HG02885 (cell line): ENCODE results near the gene FHAD1.
"Not testable (repeated sequence)": the region's sequence is repeated elsewhere in the genome, so short reads cannot be mapped to it uniquely, and the experiment has no call there.

Experiments used
- ATAC-seq: cut with Tn5 transposase; IDR thresholded peaks from one replicate; pipeline ENCODE4 v1.9.1; 2021; ENCODE audit warnings: mild to moderate bottlenecking; ENCODE audit not compliant: unreplicated experiment, poor library complexity

Gene FHAD1

GRCh38 chr1:15386164-15386749, 139.2 kb downstream of the FHAD1 start:
- ATAC-seq = no peak

GRCh38 chr1:15388201-15388880, 141.3 kb downstream of the FHAD1 start:
- no peak for ATAC-seq

- not testable (repeated sequence) for ATAC-seq
Observed at GRCh38 chr1:15389828-15390227, 142.8 kb downstream of the FHAD1 start.

- no peak for ATAC-seq
Observed at GRCh38 chr1:15390667-15391066, 143.6 kb downstream of the FHAD1 start.

GRCh38 chr1:15391366-15391765, 144.3 kb downstream of the FHAD1 start:
- ATAC-seq = no peak

GRCh38 chr1:15393475-15394257, 146.6 kb downstream of the FHAD1 start:
- ATAC-seq = no peak

GRCh38 chr1:15394258-15394690, 147.3 kb downstream of the FHAD1 start:
- no peak for ATAC-seq

- ATAC-seq = no peak
Observed at GRCh38 chr1:15397236-15397635, 150.2 kb downstream of the FHAD1 start.

- ATAC-seq = no peak
Observed at GRCh38 chr1:15399710-15400109, 152.7 kb downstream of the FHAD1 start.

- no peak for ATAC-seq
Observed at GRCh38 chr1:15400627-15401026, 153.6 kb downstream of the FHAD1 start.

GRCh38 chr1:15401391-15402055, 154.5 kb downstream of the FHAD1 start:
- ATAC-seq = no peak

GRCh38 chr1:15402809-15403450, 155.9 kb downstream of the FHAD1 start:
- ATAC-seq = no peak

- no peak for ATAC-seq
Observed at GRCh38 chr1:15403962-15404580, 157.0 kb downstream of the FHAD1 start.

GRCh38 chr1:15405106-15405850, 158.3 kb downstream of the FHAD1 start:
- no peak for ATAC-seq

- ATAC-seq = no peak
Observed at GRCh38 chr1:15406614-15407559, 159.9 kb downstream of the FHAD1 start.

GRCh38 chr1:15407580-15407979, 160.6 kb downstream of the FHAD1 start:
- ATAC-seq = no peak

GRCh38 chr1:15408890-15409387, 161.9 kb downstream of the FHAD1 start:
- no peak for ATAC-seq
